ENCODE measurements around the gene SCO2.
"Not testable (repeated sequence)": the region's sequence is repeated elsewhere in the genome, so short reads cannot be mapped to it uniquely, and the experiment has no call there.

The SCO2 gene

GRCh38 chr22:50520184-50520583, 5.2 kb downstream of the SCO2 start:
- not testable (repeated sequence) for DNase-seq (ENCODE audit: low read depth)

DNA sequence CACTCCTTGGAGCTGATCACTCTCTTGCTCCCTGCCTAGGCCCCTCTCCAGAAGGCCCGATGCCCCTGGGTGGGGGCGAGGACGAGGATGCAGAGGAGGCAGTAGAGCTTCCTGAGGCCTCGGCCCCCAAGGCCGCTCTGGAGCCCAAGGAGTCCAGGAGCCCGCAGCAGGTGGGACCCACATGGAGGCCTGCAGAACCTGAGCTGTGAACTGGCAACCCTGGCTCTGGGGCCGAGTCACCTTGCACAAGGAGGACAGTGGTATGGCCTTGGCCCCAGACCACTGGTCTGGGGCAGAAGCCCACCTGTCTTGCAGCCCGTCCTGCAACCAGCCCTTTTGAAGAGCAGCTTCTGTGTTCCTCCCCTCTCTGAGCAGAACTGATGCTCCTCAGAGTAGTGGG, 6.2 kb downstream of the SCO2 start:
- DNase-seq (ENCODE audit: low read depth) = no peak

DNA sequence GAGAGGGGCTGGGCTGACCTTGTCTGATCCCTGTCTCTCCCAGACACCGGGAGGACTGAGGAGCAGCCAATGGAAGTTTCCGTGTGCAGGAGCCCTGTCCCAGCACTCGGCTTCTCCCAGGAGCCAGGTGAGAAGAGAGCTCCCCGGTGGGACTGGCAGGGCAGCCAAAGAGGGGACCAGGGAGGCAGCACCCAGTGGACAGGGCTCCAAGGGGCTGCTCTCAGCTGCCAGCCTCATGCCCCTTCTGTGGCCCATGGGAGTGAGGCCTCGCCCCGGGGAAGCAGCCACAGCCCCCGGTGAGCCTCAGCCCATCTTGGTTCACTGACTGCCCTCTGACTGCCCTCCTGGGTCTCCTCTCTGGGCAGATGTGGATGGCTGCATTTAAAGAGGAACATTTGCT, 6.8 kb downstream of the SCO2 start:
- no peak for DNase-seq (ENCODE audit: low read depth)

DNA sequence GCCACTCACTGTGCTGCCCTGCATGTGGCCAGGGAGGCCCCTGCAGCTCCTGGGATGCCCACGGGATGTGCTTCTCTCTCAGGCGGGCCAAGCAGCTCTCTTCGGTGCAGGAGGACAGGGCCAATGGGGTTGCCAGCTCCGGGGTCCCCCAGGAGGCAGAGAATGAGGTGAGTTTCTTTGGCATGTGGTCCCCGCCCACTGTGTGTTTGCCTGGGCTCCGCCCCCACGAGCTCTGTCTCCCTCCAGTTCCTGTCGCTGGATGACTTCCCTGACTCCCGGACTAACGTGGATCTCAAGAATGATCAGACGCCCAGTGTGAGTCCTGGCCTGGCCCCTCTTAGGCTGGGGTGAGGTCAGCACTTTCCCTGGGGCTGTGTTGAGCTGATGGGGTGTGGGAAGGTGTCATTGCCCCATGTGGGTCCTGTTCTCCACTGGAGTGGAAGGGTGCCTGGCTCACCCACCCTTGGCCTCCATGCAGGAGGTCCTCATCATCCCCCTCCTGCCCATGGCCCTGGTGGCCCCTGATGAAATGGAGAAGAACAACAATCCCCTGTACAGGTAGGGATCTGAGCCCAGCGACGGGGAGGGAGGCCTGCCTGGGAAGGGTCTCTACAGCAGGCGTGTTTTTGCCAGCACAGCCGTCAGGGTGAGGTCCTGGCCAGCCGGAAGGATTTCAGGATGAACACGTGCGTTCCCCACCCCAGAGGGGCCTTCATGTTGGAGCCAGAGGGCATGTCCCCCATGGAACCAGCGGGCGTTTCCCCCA, 7.7 kb downstream of the SCO2 start:
- DNase-seq (ENCODE audit: low read depth) = no peak

DNA sequence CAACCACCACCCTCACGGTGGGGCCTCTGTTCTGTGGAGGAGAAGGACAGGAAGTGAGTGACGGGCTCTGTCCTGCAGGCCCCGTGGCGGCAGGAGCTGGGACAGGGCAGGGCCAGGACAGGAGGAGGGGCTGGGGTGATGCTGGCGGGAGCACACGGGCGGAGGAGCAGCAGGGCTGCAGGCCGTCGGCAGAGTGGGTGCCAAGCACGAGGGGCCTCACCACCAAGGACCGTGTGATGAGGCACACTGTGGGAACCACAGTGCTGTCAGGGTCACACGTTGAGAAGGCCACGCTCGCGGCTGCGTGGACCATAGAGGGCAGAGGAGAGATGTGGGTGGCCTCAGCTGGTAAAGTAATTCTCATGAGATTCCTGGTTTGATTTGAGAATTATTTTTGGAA, 8.5 kb downstream of the SCO2 start:
- no peak for DNase-seq (ENCODE audit: low read depth)

GRCh38 chr22:50516068-50516467, 9.3 kb downstream of the SCO2 start:
- no peak for DNase-seq (ENCODE audit: low read depth)

- no peak for DNase-seq (ENCODE audit: low read depth)
Observed at GRCh38 chr22:50513175-50513574, 12.2 kb downstream of the SCO2 start.

- DNase-seq (ENCODE audit: low read depth) = no peak
Observed at GRCh38 chr22:50508897-50509296, 16.5 kb downstream of the SCO2 start.

- peak; percentile 72 for DNase-seq (ENCODE audit: low read depth)
Observed at GRCh38 chr22:50507991-50508884, 17.2 kb downstream of the SCO2 start, which contains the start of gene NCAPH2. TSS of gene NCAPH2 (plus strand) at chr22:50508224. CDS start at chr22:50508338, 114 bp downstream.

GRCh38 chr22:50507421-50507990, 17.9 kb downstream of the SCO2 start, which contains the start of gene LMF2:
TSS of gene LMF2 (minus strand) at chr22:50507702. CDS start at chr22:50507675, 27 bp downstream.
- DNase-seq (ENCODE audit: low read depth) = no peak

- no peak for DNase-seq (ENCODE audit: low read depth)
Observed at GRCh38 chr22:50506611-50507420, 18.6 kb downstream of the SCO2 start.

- no peak for DNase-seq (ENCODE audit: low read depth)
Observed at GRCh38 chr22:50505776-50506610, 19.4 kb downstream of the SCO2 start.

DNA sequence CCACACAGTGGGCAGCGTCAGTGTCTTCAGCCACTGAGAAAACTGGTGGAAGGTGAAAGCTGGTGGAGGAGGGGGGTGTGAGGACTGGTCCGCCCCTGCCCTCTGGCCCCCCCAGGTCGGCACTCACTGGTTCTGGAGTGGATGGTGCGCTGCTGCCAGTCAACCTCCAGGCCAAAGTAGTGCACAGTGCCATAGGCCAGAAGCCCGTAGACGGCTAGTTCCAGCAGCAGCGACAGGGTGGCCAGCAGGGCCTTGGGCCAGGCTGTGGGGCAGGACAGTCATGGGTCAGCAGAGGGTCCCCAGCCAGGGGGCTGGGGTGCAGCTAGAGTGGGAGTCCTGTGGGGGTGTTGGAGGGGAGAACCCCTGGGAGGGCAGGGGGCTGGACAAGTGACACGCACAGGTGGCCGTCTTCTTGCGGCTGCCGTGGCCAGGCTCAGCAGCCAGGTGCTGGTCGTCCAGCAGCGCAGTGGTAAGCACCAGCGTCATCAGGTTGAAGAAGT, 20.1 kb downstream of the SCO2 start:
- no peak for DNase-seq (ENCODE audit: low read depth)

DNA sequence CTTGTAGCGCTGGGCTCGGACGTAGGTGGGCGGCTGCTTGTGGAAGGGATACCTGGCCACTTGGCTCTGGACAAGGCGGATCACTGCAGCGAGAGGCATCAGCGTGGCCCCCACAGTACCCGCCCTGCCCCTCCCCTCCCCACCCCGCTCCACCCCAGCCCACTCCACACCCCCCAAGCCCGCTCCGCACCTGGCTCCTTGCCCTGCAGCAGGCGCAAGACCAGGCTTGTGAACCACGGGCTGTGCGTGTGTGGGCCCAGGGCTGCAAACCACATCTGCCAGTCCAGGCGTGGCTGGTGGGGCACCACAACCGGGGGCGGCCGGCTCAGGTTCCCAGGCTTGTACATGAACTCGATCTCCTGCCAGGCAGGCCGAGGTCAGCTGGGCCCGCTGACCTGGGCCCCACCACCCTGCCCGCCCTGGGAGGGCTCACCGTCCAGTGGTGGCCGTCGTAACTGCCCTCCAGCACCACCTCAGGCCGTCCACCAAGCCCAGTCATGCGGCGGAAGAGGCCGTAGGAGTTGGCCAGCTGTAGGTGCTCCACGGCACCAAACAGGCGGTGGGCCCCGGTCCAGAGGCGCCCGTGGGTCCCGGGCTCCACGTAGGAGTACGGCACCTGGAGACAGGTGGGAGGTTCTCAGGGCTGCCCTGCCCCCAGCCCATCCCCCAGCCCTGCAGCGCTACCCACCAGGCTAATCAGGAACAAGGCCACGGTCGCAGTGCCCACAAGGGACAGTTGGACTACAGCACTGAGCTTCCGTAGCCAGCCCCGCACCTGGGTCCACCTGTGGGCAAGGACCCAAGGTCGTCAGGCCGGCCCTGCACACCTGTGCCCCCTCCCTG, 20.8 kb downstream of the SCO2 start:
- DNase-seq (ENCODE audit: low read depth) = no peak

GRCh38 chr22:50503475-50504145, 21.8 kb downstream of the SCO2 start:
- DNase-seq (ENCODE audit: low read depth) = no peak

DNA sequence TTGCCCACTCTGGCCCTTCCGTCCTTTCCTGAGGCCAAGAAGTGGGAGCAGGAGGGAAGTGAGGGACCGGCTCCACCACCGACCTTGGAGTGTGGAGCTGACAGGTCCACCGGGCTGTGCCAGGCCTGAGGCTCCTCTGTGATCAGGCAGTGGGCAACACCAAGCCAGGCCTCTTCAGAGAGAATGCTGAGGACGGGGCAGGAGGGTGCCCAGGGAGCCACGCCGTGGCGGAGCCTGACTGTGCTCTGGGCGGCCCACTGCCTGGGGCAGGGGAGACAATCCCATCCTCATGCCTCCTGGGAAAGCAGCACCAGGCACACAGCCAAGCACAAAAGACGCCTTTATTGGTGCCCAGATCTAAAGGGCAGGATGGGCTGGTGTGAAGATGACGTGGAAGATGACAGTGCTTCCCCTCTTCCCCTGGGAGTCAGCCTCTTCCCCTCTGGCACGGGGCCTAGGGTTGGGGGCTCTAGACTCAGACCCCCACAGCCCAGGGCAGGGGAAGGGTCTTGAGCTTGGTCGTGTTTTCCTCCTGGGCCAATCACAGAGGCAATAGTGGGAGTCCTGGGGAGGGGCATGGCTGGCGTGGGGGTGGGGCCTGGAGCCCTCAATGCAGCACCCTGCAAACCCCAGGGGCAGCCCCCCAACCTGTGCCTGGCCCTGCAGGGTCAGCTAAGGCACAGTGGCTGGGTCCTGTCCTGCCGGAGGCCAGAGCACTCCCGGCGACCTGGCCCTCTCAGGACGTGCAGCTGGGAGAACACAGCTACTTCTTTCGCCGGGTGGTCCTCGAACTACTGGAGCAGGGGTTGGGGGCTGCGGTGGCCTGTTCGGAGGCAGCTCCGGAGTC, 22.5 kb downstream of the SCO2 start:
- no peak for DNase-seq (ENCODE audit: low read depth)

GRCh38 chr22:50502096-50502495, 23.3 kb downstream of the SCO2 start:
- DNase-seq (ENCODE audit: low read depth) = no peak

DNA sequence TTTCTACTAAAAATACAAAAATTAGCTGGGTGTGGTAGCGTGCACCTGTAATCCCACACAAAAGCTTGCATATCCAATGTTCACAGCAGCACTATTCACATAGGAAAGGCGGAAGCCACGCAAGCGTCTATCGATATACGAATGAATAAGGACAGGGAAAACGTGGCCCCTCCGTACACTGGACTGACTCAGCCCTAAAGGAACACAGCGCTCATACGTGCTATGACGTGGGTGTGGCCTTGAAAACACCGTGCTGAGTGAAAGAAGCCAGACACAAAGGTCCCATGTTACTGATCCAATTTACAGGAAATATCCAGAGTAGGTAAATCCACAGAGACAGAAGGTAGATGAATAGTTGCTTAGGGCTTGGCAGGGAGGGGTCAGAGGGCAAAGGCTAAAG, 24.9 kb downstream of the SCO2 start:
- no peak for DNase-seq (ENCODE audit: low read depth)

Data from non-pigmented ciliary epithelial cell (primary cell).